ENCODE results near the gene PLEKHG2.
"Not testable (repeated sequence)": the region's sequence is repeated elsewhere in the genome, so short reads cannot be mapped to it uniquely, and the experiment has no call there.

The PLEKHG2 gene

DNA sequence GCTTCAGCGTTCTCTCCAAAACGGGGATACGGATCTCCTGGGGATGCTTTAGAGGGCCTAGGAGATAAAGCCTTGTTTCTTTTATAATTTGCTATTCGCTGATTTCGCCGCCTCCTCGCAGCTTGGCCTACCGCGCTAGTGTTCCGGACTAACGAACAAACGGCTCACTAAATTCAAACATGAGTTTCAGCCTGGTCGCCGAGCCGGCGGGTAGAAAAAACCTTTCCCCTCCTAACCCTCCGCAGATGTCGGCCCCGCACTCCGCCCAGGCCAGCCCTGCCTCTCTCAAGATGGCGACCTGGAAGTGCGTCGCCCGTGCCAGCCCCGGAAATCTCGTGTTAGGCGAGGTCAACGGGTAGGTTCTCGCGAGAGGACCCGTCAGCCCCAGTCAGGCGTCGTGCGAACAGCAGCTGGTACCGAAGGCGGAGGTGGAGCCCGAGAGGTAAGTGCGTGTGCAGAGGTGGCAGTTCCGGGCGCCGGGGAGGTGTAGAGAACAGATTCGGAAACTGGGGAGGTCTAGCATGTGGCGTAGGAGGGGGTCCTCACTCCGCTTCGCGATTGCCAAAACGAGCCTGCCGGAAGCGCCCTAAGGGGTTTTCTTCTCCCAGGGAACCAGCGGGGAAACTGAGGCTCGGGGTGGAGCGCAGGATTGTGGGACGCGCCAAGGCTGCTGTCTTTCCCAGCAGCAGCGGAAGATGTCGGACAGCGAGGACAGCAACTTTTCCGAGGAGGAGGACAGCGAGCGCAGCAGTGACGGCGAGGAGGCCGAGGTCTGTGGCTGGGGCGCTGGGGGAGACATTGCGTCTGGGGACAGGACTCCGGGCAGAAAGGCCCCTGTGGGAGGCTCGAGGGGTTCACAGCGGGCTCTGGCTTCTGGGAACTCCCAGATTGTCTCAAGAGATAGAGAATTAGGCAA, 33.0 kb downstream of the PLEKHG2 start, which contains the start of gene SUPT5H:
SUPT5H (plus strand) TSS at position 387 of the 916 bp plus-strand sequence; CDS start at position 696, 309 bp downstream.
- DNase-seq (ENCODE audit: low read depth in 2 of 2) = peak; percentile 93 to 96

GRCh38 chr19:39446365-39447084, 34.1 kb downstream of the PLEKHG2 start:
- no peak for DNase-seq (ENCODE audit: low read depth in 2 of 2)

GRCh38 chr19:39448271-39448670, 35.8 kb downstream of the PLEKHG2 start:
- DNase-seq (ENCODE audit: low read depth in 2 of 2) = no peak

DNA sequence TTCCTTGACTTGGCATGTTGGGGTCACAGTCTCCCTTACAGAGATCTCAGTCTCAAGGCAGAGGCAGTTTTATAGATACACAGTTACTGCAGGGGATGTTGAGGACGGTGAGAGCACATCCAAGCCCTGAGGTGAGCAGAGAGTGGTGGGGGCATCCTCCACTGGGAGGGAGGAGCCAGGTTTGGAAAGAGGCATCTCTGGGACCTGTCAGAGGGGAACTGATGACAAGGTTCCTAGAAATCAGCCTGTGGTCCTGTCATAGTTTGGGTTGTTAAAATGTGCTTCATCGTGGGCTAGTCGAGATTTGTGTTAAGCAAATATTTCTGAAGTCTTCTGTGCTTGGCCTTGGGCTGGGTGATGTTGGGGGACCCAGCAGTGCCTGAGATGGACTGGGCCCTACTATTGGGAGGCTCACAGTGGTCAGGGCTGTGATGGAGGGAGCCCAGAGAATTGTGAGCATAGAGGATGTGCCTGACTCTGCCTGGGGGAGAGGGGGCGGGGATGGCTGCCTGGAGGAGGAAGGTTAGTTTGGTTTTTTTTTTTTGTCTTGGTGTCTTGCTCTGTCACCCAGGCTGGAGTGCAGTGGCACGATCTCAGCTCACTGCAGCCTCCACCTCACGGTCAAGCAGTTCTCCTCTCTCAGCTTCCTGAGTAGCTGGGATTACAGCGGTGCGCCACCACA, 36.8 kb downstream of the PLEKHG2 start:
- no peak for DNase-seq (ENCODE audit: low read depth in 2 of 2)

DNA sequence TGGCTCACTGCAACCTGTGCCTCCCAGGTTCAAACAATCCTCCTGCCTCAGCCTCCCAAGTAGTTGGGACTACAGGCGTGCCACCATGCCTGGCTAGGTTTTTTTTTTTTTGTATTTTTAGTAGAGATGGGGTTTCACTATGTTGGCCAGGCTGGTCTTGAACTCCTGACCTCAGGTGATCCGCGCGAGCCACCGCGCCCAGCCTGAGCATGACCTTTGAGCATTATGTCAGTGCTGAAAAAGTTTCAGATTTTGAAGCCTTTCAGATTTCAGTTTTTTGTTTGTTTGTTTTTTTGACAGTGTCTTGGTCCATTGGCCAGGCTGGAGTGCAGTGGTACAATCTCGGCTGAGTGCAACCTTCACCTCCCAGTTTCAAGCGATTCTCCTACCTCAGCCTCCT, 38.8 kb downstream of the PLEKHG2 start:
- not testable (repeated sequence) for DNase-seq (ENCODE audit: low read depth in 2 of 2)

DNA sequence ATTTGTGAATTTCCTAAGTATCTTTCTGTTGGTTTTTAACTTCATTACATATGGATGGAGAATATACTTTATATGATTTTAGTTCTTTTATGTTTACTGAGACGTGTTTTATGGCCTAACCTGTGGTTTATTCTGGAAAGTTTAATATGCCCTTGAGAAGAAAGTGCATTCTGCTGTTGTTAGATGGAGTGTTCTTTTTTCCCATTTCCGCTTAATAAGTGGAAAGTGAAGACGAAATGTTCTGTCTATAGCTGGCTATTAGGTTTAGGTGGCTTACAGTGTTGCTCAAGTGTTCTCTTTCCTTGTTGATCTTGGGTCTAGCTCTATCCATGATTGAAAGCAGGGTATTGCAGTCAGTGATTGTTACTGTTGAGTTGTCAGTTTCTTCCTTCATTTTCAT, 50.9 kb downstream of the PLEKHG2 start:
- DNase-seq (ENCODE audit: low read depth in 2 of 2) = no peak

DNA sequence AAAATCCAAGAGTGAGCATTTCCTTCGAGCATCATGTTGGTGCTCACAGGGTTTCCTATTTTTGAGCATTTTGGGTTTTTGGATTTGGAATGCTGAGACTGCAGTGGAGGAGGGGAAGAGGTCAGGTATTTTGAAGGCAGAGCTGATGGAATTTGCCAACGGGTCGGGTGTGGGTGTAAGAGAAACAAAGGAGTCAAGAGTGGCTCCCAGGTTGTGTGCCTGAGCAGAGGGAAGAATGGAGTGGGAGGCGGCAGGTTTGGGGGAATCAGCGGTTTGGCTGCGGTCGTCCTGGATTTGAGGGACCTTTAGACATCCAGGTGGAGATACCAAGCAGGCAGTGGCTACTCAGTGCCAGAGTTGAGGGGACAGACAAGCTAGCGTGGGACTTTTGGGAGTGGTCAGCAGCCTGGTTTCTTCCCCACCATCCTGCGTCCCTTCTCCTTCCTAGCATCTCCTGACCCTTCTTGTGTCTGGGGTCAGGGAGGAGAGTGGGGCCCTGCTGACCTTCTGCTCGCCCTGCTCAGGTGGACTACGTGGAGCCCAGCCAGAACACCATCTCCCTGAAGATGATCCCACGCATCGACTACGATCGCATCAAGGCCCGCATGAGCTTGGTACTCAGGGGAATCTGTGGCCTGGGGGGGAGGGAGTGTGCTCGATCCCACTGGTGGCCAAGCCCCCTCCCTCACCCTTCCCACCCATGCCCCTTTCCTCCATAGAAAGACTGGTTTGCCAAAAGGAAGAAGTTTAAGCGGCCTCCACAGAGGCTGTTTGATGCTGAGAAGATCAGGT, 53.7 kb downstream of the PLEKHG2 start:
- no peak for DNase-seq (ENCODE audit: low read depth in 2 of 2)

DNA sequence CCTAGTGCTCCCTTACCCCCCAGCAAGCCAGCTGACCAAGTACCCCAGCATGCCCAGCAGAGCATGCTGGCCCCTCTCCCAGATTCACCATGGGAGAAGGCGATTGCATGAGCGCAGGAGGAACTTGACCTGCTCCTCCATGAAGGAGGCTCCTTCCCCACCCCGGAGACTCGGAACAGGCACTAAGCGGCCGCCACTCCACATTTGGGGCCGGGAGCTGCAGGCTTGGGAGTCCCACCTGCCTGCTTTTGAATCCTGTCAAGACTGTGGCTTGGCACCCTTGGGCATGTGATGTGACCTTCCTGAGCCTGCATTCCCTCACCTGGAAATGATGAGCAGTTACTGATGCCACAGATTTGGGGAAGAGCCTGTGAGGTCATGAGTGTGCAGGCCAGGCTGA, 55.5 kb downstream of the PLEKHG2 start:
- no peak for DNase-seq (ENCODE audit: low read depth in 2 of 2)

DNA sequence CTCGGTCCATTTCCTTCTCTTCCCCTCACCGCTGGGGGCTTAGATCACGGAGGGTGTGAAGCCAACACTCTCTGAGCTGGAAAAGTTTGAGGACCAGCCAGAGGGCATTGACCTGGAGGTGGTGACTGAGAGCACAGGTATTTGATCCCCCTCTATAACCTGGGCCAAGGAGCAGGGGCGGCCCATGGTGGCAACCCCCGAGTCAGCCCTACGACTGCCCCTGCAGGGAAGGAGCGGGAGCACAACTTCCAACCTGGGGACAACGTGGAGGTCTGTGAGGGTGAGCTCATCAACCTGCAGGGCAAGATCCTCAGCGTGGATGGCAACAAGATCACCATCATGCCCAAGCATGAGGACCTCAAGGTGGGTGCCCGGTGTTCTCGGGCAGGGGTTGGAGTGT, 56.6 kb downstream of the PLEKHG2 start:
- DNase-seq (ENCODE audit: low read depth in 2 of 2) = no peak

- no peak for DNase-seq (ENCODE audit: low read depth in 2 of 2)
Observed at GRCh38 chr19:39469567-39469966, 57.1 kb downstream of the PLEKHG2 start.

- DNase-seq (ENCODE audit: low read depth in 2 of 2) = no peak
Observed at GRCh38 chr19:39470724-39471339, 58.4 kb downstream of the PLEKHG2 start.

GRCh38 chr19:39471756-39472536, 59.5 kb downstream of the PLEKHG2 start:
- DNase-seq (ENCODE audit: low read depth in 2 of 2) = no peak

- DNase-seq (ENCODE audit: low read depth in 2 of 2) = no peak
Observed at GRCh38 chr19:39472746-39473442, 60.4 kb downstream of the PLEKHG2 start.

- DNase-seq (ENCODE audit: low read depth in 2 of 2) = no peak
Observed at GRCh38 chr19:39473443-39473960, 61.0 kb downstream of the PLEKHG2 start.

- peak; percentile 27 to 36 for DNase-seq (ENCODE audit: low read depth in 2 of 2)
Observed at GRCh38 chr19:39474139-39474620, 61.7 kb downstream of the PLEKHG2 start.

- DNase-seq (ENCODE audit: low read depth in 2 of 2) = no peak
Observed at GRCh38 chr19:39475748-39476147, 63.3 kb downstream of the PLEKHG2 start.

Data from stimulated activated CD8-positive, alpha-beta memory T cell treated with anti-CD3 and anti-CD28 coated beads, Interleukin-15, amount 100 ng/mL, for 4 hours (primary cell).